Lung (tissue), 12 donors: ENCODE measurements around the gene SORL1. TPM values are rescaled to one million over a fixed set of nuclear protein-coding genes. Genes with fewer than 3 reads are reported as not detected.

Source experiments
- ATAC-seq: fragments of 200-7000 bp; cut with Tn5 transposase; one replicate; pipeline ENCODE4 v1.9.1; 2020; ENCODE audit warnings: moderate number of reproducible peaks; ENCODE audit not compliant: insufficient read depth, low FRiP score
- DNase-seq, 3 donors: peaks; one replicate each; pipeline ENCODE4 v3.0.0-alpha.2; 2013 to 2017
- H3K27ac ChIP-seq, 2 donors: one replicate each; pipeline ENCODE4 v1.5.1; 2013; ENCODE audit warnings: mild to moderate bottlenecking in 2 of 2, moderate library complexity in 2 of 2, control low read depth in 1 of 2, inconsistent platforms in 1 of 2, low read depth in 1 of 2, low read length in 1 of 2
- H3K27me3 ChIP-seq, 3 donors: one replicate each; pipeline ENCODE4 v1.5.1; 2013; ENCODE audit warnings: low read length in 2 of 3; ENCODE audit not compliant: control insufficient read depth in 3 of 3, insufficient read depth in 3 of 3
- H3K36me3 ChIP-seq, 4 donors: one replicate each; pipeline ENCODE4 v1.5.1; 2013; ENCODE audit warnings: low read length in 4 of 4, mild to moderate bottlenecking in 1 of 4, moderate library complexity in 1 of 4; ENCODE audit not compliant: control insufficient read depth in 4 of 4, insufficient read depth in 4 of 4
- H3K4me1 ChIP-seq, 5 donors: one replicate each; pipeline ENCODE4 v1.5.1; 2013; ENCODE audit warnings: low read length in 5 of 5, mild to moderate bottlenecking in 2 of 5, moderate library complexity in 1 of 5; ENCODE audit not compliant: control insufficient read depth in 5 of 5, insufficient read depth in 5 of 5
- H3K4me3 ChIP-seq: one replicate; pipeline ENCODE4 v1.5.1; 2013; ENCODE audit warnings: mild to moderate bottlenecking, control low read depth, moderate library complexity
- H3K9ac ChIP-seq, 2 donors: one replicate each; pipeline ENCODE4 v1.5.1; 2013; ENCODE audit warnings: low read length in 2 of 2, control low read depth in 1 of 2; ENCODE audit not compliant: insufficient read depth in 1 of 2
- H3K9me3 ChIP-seq, 4 donors: one replicate each; pipeline ENCODE4 v1.5.1; 2013; ENCODE audit warnings: low read length in 3 of 4, mild to moderate bottlenecking in 1 of 4, moderate library complexity in 1 of 4; ENCODE audit not compliant: control insufficient read depth in 4 of 4, insufficient read depth in 3 of 4
- CTCF ChIP-seq: IDR thresholded peaks from 2 replicates; pipeline ENCODE4 v1.5.1; 2012; ENCODE audit warnings: mild to moderate bottlenecking; ENCODE audit errors: control extremely low read depth, extremely low read depth
- WGBS, 2 donors: extraction: QIAGEN DNeasy Blood & Tissue Kit; methylation state at CpG; one replicate each; pipeline ENCODE4 v1.1.7; 2013; 5-methylcytosine and 5-hydroxymethylcytosine counted together
- polyA plus RNA-seq, 2 donors: library from polyadenylated mRNA; stranded (reverse); fragments of 200-250 nt; gene quantifications; one replicate each; pipeline ENCODE4 v1.2.1, GENCODE V29; 2013
- total RNA-seq, 2 donors: library from RNA; depleted of rRNA in 1 of 2; stranded (reverse); fragments of >200 nt in 1 of 2; gene quantifications; one replicate each; pipeline ENCODE4 v1.2.1, GENCODE V29; 2014 to 2021
- donor health status: control.
- donor health status: control.
- donor health status: Bipolar disorder and iron deficiency.
- donor health status: healthy.
- donor health status: DM: yes; HTN: yes; CAD: no.

The SORL1 gene
- total and polyA plus RNA-seq, 4 donors, result 1.9 to 67.0 (median 49.2) TPM

- no peaks in the 10 kb centered on the region for H3K27me3 ChIP-seq
- no peak overlapping the region for H3K27ac ChIP-seq
- ATAC-seq (no peak), DNase-seq (no peak)
- 86 to 92% methylated on average over 11 of the region's 11 CpGs for WGBS, 2 donors
- no peak overlapping the region for H3K9ac ChIP-seq
- H3K4me3 ChIP-seq, result no peak overlapping the region
- H3K4me1 ChIP-seq, result no peaks in the 10 kb centered on the region
- peaks cover 0 to 16% (median 10%) of the 10 kb centered on the region in 4 donors for H3K36me3 ChIP-seq
- H3K9me3 ChIP-seq, result no peaks in the 10 kb centered on the region
- no peak for TF ChIP-seq CTCF
Observed at GRCh38 chr11:121553806-121554205, 101.7 kb downstream of the SORL1 start.

DNA sequence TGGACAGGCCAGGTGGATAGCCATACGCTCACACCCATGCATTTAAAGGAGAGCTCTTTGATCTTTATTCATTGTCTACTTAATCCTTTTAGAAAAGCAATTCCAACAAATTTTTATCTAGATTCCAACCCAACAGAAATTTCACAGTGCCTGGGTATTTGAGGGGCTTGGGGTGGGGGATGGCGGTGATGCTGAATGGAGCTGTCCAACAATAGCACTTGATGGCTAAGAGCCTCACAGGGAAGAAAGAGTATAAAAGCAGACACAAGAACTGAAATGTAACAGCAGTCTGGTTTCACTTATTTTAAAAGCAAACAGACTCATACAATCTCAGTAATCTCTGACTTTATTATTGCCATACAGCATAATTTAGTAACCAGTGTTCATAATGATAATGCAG is 102.4 kb downstream of the SORL1 start:
- H3K4me3 ChIP-seq, result no peak overlapping the region
- no peak overlapping the region for H3K27ac ChIP-seq
- no peak overlapping the region for H3K9ac ChIP-seq
- ATAC-seq, result no peak
- no peak for TF ChIP-seq CTCF
- H3K36me3 ChIP-seq, result peaks cover 0 to 16% (median 10%) of the 10 kb centered on the region in 4 donors
- peaks cover 0 to 6% (median 0%) of the 10 kb centered on the region in 5 donors for H3K4me1 ChIP-seq
- DNase-seq, result no peak
- no peaks in the 10 kb centered on the region for H3K9me3 ChIP-seq
- H3K27me3 ChIP-seq, result no peaks in the 10 kb centered on the region
- 87 to 98% methylated on average over 2 of the region's 2 CpGs for WGBS, 2 donors

- peaks cover 0 to 16% (median 10%) of the 10 kb centered on the region in 4 donors for H3K36me3 ChIP-seq
- no peak overlapping the region for H3K9ac ChIP-seq
Observed at GRCh38 chr11:121555121-121555520, 103.0 kb downstream of the SORL1 start.

More at GRCh38 chr11:121555121-121555520, 103.0 kb downstream of the SORL1 start:
- WGBS, 2 donors, result 60 to 63% methylated on average over 5 of the region's 5 CpGs
- no peak for ATAC-seq
- TF ChIP-seq CTCF, result no peak
- H3K9me3 ChIP-seq, result no peaks in the 10 kb centered on the region
- no peaks in the 10 kb centered on the region for H3K27me3 ChIP-seq
- DNase-seq, result no peak
- peaks cover 0 to 6% (median 0%) of the 10 kb centered on the region in 5 donors for H3K4me1 ChIP-seq
- no peak overlapping the region for H3K27ac ChIP-seq
- no peak overlapping the region for H3K4me3 ChIP-seq
